ENCODE data around the gene BRINP3. TPM values are rescaled to one million over a fixed set of nuclear protein-coding genes. Genes with fewer than 3 reads are reported as not detected.

BRINP3 gene
- total RNA-seq, 2 donors from 2014 or later = not detected

GRCh38 chr1:190439447-190439846 is 38.2 kb downstream of the BRINP3 start:
- TF ChIP-seq CTCF (conservative IDR thresholded peaks at IDR 0.05) = no peak
- H3K4me3 Mint-ChIP-seq = no peak overlapping the region

GRCh38 chr1:190436615-190437014 is 41.0 kb downstream of the BRINP3 start:
- Mint-ChIP-seq H3K27ac (no peak overlapping the region), H3K9me3 (no peaks in the 10 kb centered on the region), H3K4me3 (no peak overlapping the region), H3K36me3 (ENCODE audit: low read depth) (no peaks in the 10 kb centered on the region), H3K27me3 (ENCODE audit: insufficient read depth) (no peaks in the 10 kb centered on the region), H3K4me1 (no peaks in the 10 kb centered on the region)
- peak; percentile 43 for TF ChIP-seq CTCF (conservative IDR thresholded peaks at IDR 0.05)
- Histone ChIP-seq H3K36me3 (ENCODE audit: control insufficient read depth, insufficient read depth, low read length) (no peaks in the 10 kb centered on the region), H3K27me3 (ENCODE audit: control insufficient read depth, insufficient read depth, low read length, poor library complexity, severe bottlenecking) (no peaks in the 10 kb centered on the region), H3K4me3 (ENCODE audit: low read length) (no peak overlapping the region), H3K27ac (ENCODE audit: low read depth, low read length) (no peak overlapping the region), H3K4me1 (ENCODE audit: control insufficient read depth, insufficient read depth, low read length) (no peaks in the 10 kb centered on the region), H3K9me3 (ENCODE audit: control insufficient read depth, low read length) (no peaks in the 10 kb centered on the region), H3K9ac (ENCODE audit: extremely low read depth, low read length, poor library complexity, severe bottlenecking) (no peak overlapping the region)
- DNase-seq = no peak
- 100% methylated on average over 1 of the region's 1 CpG; no CpG with 5 or more reads in 1 of the 2 experiments for WGBS, 2 experiments (ENCODE audit: insufficient coverage in 1 of 2, insufficient read length in 1 of 2)

More at GRCh38 chr1:190439447-190439846, 38.2 kb downstream of the BRINP3 start:
- Histone ChIP-seq H3K4me3 (ENCODE audit: low read length) (no peak overlapping the region), H3K4me1 (ENCODE audit: control insufficient read depth, insufficient read depth, low read length) (no peaks in the 10 kb centered on the region), H3K9ac (ENCODE audit: extremely low read depth, low read length, poor library complexity, severe bottlenecking) (no peak overlapping the region), H3K27ac (ENCODE audit: low read depth, low read length) (no peak overlapping the region), H3K27me3 (ENCODE audit: control insufficient read depth, insufficient read depth, low read length, poor library complexity, severe bottlenecking) (no peaks in the 10 kb centered on the region), H3K36me3 (ENCODE audit: control insufficient read depth, insufficient read depth, low read length) (no peaks in the 10 kb centered on the region), H3K9me3 (ENCODE audit: control insufficient read depth, low read length) (no peaks in the 10 kb centered on the region)
- DNase-seq = no peak
- Mint-ChIP-seq H3K27ac (no peak overlapping the region), H3K36me3 (ENCODE audit: low read depth) (no peaks in the 10 kb centered on the region), H3K27me3 (ENCODE audit: insufficient read depth) (no peaks in the 10 kb centered on the region), H3K4me1 (no peaks in the 10 kb centered on the region), H3K9me3 (no peaks in the 10 kb centered on the region)
- 74 to 83% methylated on average over 1 to 2 of the region's 2 CpGs for WGBS, 2 experiments (ENCODE audit: insufficient coverage in 1 of 2, insufficient read length in 1 of 2)

DNA sequence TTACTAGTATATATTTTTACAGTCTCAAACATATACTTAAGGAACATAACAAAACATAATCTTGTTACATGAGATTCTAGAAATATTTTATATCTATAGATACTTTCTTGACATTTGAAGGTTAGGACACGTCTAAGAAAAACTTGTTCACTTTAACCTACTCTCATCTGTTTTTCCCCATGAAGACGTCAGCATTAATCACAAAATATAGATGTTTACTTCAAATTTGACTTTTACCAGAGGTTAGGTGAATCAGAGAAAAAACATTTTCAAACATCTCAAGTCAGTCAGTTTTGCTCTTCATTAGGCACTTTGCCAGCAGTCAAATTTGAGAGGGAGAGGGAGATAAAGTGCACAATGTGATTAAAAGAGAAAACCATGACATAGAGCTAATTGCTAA is 47.7 kb downstream of the BRINP3 start:
- Histone ChIP-seq H3K9me3 (ENCODE audit: control insufficient read depth, low read length) (no peaks in the 10 kb centered on the region), H3K36me3 (ENCODE audit: control insufficient read depth, insufficient read depth, low read length) (no peaks in the 10 kb centered on the region), H3K9ac (ENCODE audit: extremely low read depth, low read length, poor library complexity, severe bottlenecking) (no peak overlapping the region), H3K27ac (ENCODE audit: low read depth, low read length) (no peak overlapping the region), H3K4me1 (ENCODE audit: control insufficient read depth, insufficient read depth, low read length) (no peaks in the 10 kb centered on the region), H3K4me3 (ENCODE audit: low read length) (no peak overlapping the region), H3K27me3 (ENCODE audit: control insufficient read depth, insufficient read depth, low read length, poor library complexity, severe bottlenecking) (no peaks in the 10 kb centered on the region)
- 95% methylated on average over 2 of the region's 2 CpGs; no CpG with 5 or more reads in 1 of the 2 experiments for WGBS, 2 experiments (ENCODE audit: insufficient coverage in 1 of 2, insufficient read length in 1 of 2)
- Mint-ChIP-seq H3K9me3 (no peaks in the 10 kb centered on the region), H3K4me1 (no peaks in the 10 kb centered on the region), H3K4me3 (no peak overlapping the region), H3K27ac (no peak overlapping the region), H3K27me3 (ENCODE audit: insufficient read depth) (no peaks in the 10 kb centered on the region), H3K36me3 (ENCODE audit: low read depth) (no peaks in the 10 kb centered on the region)
- DNase-seq = no peak
- no peak for TF ChIP-seq CTCF (conservative IDR thresholded peaks at IDR 0.05)
